Skeletal muscle tissue (tissue), 4 donors: Measurements from ENCODE around the gene KLK12. TPM values are rescaled to one million over a fixed set of nuclear protein-coding genes. Genes with fewer than 3 reads are reported as not detected.

Source experiments
- H3K27ac ChIP-seq: one replicate; pipeline ENCODE4 v1.7.0; 2013; ENCODE audit warnings: mild to moderate bottlenecking, low read depth, low read length, inconsistent platforms
- H3K27me3 ChIP-seq, 3 donors: one replicate each; pipeline ENCODE4 v1.7.0; 2013; ENCODE audit warnings: low read length in 3 of 3; ENCODE audit not compliant: control insufficient read depth in 3 of 3, insufficient read depth in 3 of 3
- H3K36me3 ChIP-seq, 3 donors: one replicate each; pipeline ENCODE4 v1.7.0; 2013; ENCODE audit warnings: low read length in 3 of 3; ENCODE audit not compliant: control insufficient read depth in 3 of 3, insufficient read depth in 3 of 3
- H3K4me1 ChIP-seq, 3 donors: one replicate each; pipeline ENCODE4 v1.7.0; 2013; ENCODE audit warnings: low read length in 3 of 3, mild to moderate bottlenecking in 3 of 3; ENCODE audit not compliant: control insufficient read depth in 3 of 3, insufficient read depth in 3 of 3
- H3K4me3 ChIP-seq, 3 donors: one replicate each; pipeline ENCODE4 v1.7.0; 2013; ENCODE audit warnings: low read length in 3 of 3
- H3K9ac ChIP-seq, 3 donors: one replicate each; pipeline ENCODE4 v1.7.0; 2013; ENCODE audit warnings: low read length in 3 of 3, mild to moderate bottlenecking in 3 of 3, moderate library complexity in 2 of 3, low read depth in 1 of 3
- H3K9me3 ChIP-seq, 3 donors: one replicate each; pipeline ENCODE4 v1.7.0; 2013; ENCODE audit warnings: low read length in 3 of 3; ENCODE audit not compliant: control insufficient read depth in 3 of 3
- total RNA-seq: library from RNA; depleted of rRNA; stranded (reverse); fragments of >200 nt; gene quantifications from one replicate; pipeline ENCODE4 v1.2.3, GENCODE V29; 2014
- donor health status: Osteomylitis.

The KLK12 gene
- total RNA-seq, 1 donor from 2014 or later: not detected

DNA sequence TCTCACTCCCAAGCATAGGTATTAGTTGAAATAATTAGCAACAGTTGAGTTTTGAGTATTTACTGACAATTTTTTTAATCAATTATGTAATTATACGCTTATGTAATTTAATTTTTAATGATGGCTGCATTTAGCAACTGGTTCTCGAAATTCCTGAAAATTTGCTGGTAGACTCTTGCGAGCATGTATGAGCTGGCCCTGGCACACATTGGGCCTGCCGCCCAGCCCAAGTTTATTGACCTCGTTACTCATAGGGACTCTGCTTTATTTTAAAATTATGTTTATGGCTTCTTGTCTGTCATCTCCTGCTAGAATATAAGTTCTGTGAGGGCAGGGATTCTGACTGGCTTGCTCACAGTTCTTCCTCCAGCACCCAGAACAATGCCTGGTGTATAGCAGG is 41.2 kb upstream of the KLK12 start:
- H3K9ac ChIP-seq: no peak overlapping the region
- peaks cover 0 to 8% (median 5%) of the 10 kb centered on the region in 3 donors for H3K27me3 ChIP-seq
- no peaks in the 10 kb centered on the region for H3K36me3 ChIP-seq
- H3K4me1 ChIP-seq: no peaks in the 10 kb centered on the region
- H3K27ac ChIP-seq: no peak overlapping the region
- peaks cover 0 to 3% (median 2%) of the 10 kb centered on the region in 3 donors for H3K9me3 ChIP-seq
- H3K4me3 ChIP-seq: no peak overlapping the region

DNA sequence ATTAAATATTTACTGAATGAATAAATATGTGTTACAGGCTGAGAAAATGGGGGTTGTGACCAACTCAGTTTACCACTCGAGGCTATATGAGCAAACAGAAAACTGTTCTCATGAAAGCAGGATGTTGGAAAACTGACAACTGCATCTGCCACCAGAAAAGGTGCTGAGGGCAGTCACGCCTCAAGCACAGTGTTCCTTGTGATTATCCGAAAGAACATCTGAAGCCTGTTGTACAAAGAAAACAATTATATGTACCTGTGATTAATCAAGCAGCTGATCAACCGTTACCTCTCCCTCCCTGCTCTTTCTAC is 36.2 kb upstream of the KLK12 start:
- H3K4me3 ChIP-seq: no peak overlapping the region
- H3K9me3 ChIP-seq: peaks cover 0 to 3% (median 2%) of the 10 kb centered on the region in 3 donors
- peaks cover 0 to 2% (median 0%) of the 10 kb centered on the region in 3 donors for H3K4me1 ChIP-seq
- no peaks in the 10 kb centered on the region for H3K36me3 ChIP-seq
- peaks cover 0 to 5% (median under 1%) of the 10 kb centered on the region in 3 donors for H3K27me3 ChIP-seq
- H3K27ac ChIP-seq: no peak overlapping the region
- H3K9ac ChIP-seq: no peak overlapping the region

DNA sequence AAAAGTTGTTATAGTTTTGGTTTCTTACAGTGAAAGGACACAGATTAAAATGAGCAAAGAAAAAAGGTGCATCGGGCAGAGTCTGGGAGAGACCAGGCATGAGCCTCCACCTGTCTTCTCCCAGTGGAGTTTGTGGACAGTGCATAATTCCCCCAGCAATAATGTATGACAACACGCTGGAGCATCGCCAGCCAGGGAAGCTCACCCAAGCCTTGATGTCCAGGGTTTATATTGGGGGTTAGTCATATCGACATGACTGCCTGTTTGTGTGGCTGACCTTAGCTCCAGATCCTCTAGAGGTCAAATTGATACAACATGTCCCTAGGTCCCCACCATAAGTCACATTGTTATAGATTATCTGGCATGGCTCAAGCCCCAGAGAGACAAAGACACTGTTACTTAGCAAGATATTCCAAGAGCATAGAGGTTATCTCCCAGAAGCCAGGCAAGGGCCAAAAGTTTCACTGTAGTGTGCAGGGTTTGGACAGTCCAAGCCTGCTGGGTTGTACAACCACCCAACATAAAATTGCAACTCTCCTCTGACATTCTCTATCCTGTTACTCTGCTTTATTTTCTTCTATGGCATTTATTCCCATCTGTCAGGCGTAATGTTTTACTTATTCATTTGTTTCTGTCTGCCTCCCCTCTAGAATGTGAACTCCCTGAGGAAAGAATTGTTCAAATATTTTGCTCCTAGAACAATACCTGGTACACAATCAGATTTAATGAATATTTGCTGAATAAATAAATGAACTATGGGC is 35.7 kb upstream of the KLK12 start:
- Histone ChIP-seq H3K36me3 (no peaks in the 10 kb centered on the region), H3K4me1 (peaks cover 0 to 2% (median 0%) of the 10 kb centered on the region in 3 donors), H3K27ac (no peak overlapping the region), H3K4me3 (no peak overlapping the region), H3K27me3 (peaks cover 0 to 6% (median 5%) of the 10 kb centered on the region in 3 donors), H3K9me3 (peaks cover 0 to 3% (median 2%) of the 10 kb centered on the region in 3 donors), H3K9ac (no peak overlapping the region)

DNA sequence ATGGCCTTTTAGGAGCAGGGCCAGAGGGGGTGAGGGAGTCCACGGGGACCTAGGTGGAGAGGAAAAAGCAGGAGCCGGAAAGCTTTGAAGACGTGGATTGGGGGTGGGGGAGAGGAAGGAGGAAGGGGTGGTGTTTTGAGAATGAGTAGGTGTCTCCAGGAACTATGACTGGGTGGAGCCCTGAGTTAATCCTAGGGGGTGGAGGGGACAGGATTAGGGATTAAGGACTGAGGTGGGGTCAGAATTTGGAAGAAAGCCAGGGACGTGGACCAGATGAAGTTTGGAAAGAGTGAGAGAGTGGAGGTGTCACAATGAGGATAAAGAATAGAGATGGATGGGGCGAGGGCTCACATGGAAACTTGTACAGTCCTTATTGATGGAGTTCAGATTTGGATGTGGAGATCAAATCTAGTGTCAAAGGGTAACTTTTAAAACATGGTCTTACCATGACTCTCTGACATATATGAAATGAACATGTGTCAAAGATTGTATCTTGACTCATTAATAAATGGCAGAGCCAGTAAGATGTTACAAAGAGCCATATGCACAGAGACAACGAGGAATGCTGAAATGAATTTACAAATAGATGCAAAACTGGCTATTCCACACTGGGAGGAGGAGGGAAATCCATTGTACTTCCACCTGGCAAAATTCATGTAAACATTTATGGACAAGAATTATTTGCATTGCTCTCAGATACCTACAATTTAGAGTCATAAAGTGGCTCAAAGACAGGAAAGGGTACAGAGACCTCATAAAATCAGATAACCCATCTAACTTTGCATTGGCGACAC is 31.8 kb upstream of the KLK12 start:
- Histone ChIP-seq H3K9ac (no peak overlapping the region), H3K4me3 (no peak overlapping the region), H3K9me3 (peaks cover 0 to 2% (median 0%) of the 10 kb centered on the region in 3 donors), H3K36me3 (no peaks in the 10 kb centered on the region), H3K4me1 (peaks cover 0 to 3% (median 2%) of the 10 kb centered on the region in 3 donors), H3K27me3 (peaks cover 14 to 25% (median 16%) of the 10 kb centered on the region in 3 donors), H3K27ac (no peak overlapping the region)

DNA sequence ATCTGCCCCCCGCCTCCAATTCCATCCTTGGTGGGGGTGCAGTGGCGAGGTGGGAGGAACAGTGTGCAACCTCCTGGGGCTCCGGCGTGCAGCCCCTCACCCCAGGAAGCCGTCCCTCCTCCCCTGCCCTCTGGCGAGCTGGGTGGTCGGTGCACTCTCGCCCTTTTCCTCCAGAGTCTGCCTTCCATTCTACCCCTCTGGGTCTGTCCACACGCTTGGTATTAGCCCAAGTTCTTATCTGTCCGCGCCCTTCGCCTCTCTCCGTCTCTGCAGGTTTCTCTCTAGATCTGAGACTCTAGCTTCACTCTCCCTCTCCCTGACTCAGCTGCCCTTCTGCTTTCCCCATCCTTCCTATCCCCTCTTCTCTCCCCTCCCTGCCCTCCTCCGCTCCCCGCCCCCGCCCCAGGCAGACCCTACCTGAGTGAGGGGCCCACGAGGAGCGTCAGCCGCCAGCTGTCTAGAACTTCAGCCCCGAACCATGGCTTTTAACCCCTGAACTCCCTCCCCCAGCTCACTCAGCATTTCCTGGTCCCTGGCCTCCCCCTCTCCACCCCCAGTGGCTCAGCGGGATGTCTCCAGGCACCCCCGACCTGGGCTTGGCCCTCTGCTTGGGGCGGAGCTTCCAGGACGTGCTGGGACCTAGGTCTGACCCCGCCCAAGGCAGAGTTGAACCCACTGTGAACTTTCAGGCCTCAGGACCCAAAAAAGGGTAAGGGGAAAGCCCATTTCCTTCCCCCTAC is 30.6 kb upstream of the KLK12 start:
- Histone ChIP-seq H3K27ac (no peak overlapping the region), H3K4me1 (peaks cover 0 to 3% (median 2%) of the 10 kb centered on the region in 3 donors), H3K27me3 (peaks cover 14 to 28% (median 16%) of the 10 kb centered on the region in 3 donors), H3K9me3 (peaks cover 0 to 2% (median 0%) of the 10 kb centered on the region in 3 donors), H3K9ac (no peak overlapping the region), H3K36me3 (no peaks in the 10 kb centered on the region), H3K4me3 (no peak overlapping the region)

DNA sequence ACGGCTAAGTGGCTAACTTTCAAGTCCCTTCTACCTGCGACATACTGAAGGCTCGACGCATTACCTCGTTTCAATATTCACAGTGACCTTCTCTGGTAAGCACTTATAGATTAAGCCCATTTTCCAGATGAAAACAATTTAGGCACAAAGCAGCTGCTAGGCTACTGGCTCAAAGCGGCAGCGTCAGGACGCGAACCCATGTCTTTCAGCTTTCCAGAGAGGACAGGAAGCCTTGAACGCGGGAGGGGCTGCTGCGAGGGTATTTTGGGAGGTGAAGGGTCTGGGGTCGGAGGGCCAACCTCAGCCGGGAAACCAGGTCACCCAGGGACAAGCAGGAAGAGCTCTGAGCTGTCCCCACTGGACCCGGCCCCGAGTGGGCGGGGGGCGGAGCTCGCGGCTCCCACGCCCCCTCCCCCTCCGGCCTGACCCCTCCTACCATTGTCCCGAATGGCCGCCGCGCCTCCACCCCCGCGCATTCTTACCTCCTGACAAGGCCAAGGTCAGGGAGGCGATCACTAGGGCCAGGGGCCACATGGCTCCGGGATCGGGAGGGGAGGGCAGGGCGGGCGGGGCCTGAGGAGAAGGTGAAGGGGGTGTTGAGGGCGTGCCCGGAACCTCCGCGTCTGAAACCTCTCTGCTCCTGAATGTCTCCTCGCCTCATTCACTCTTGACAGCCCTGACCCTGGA is 29.9 kb upstream of the KLK12 start, which contains the start of gene KLK13:
TSS of gene KLK13 (minus strand) at position 559 of the 687 bp plus-strand sequence. CDS start at position 534, 25 bp downstream.
- H3K27me3 ChIP-seq: peaks cover 14 to 29% (median 16%) of the 10 kb centered on the region in 3 donors
- no peak within 1 kb of the TSS for H3K27ac ChIP-seq
- H3K9me3 ChIP-seq: peaks cover 0 to 2% (median 0%) of the 10 kb centered on the region in 3 donors
- no peak within 1 kb of the TSS for H3K4me3 ChIP-seq
- no peaks in the 10 kb centered on the region for H3K36me3 ChIP-seq
- H3K4me1 ChIP-seq: peaks cover 0 to 3% (median 2%) of the 10 kb centered on the region in 3 donors
- no peak within 1 kb of the TSS for H3K9ac ChIP-seq

DNA sequence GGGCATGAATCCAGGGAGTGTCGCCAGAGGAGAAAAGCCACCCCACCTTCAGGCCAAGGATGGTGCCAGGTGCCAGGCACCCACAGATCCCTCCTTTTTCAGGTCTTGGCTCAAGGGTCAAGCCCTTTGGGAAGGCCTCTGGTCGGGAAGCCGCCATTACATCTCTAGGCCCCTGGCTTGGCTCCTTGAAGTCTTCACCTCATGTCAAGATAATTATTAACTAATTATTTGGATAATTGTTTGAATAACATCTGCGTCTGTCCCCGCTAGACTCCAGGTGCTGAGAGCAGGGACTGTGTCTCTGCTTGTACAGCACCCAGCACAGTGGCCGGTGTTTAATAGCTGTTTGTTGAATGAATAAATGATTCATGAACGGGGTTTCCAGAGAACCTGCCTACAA is 28.9 kb upstream of the KLK12 start:
- H3K9ac ChIP-seq: no peak overlapping the region
- H3K36me3 ChIP-seq: no peaks in the 10 kb centered on the region
- H3K4me3 ChIP-seq: no peak overlapping the region
- no peak overlapping the region for H3K27ac ChIP-seq
- H3K4me1 ChIP-seq: peaks cover 0 to 3% (median 2%) of the 10 kb centered on the region in 3 donors
- H3K27me3 ChIP-seq: peaks cover 14 to 31% (median 16%) of the 10 kb centered on the region in 3 donors
- H3K9me3 ChIP-seq: peaks cover 0 to 2% (median 0%) of the 10 kb centered on the region in 3 donors

DNA sequence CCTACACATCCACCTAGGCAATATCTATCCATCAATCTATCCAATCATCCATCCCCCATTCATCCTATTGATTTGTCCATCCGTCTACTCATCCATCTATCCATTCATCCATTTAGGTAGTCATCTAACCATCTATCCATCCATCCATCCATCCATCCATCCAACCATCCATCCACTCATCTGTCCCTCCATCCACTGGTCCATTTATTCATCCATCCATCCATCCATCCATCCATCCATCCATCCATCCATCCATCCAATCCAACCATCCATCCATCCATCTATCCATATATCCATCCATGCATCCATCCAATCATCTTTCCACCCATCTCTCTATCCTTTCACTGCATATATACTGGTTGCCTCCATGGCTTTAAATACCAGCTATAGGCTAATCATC is 26.2 kb upstream of the KLK12 start:
- H3K27me3 ChIP-seq: peaks cover 12 to 30% (median 14%) of the 10 kb centered on the region in 3 donors
- H3K9me3 ChIP-seq: peaks cover 0 to 2% (median 0%) of the 10 kb centered on the region in 3 donors
- H3K4me3 ChIP-seq: no peak overlapping the region
- no peak overlapping the region for H3K9ac ChIP-seq
- peaks cover 0 to 3% (median 0%) of the 10 kb centered on the region in 3 donors for H3K4me1 ChIP-seq
- no peaks in the 10 kb centered on the region for H3K36me3 ChIP-seq
- H3K27ac ChIP-seq: no peak overlapping the region

DNA sequence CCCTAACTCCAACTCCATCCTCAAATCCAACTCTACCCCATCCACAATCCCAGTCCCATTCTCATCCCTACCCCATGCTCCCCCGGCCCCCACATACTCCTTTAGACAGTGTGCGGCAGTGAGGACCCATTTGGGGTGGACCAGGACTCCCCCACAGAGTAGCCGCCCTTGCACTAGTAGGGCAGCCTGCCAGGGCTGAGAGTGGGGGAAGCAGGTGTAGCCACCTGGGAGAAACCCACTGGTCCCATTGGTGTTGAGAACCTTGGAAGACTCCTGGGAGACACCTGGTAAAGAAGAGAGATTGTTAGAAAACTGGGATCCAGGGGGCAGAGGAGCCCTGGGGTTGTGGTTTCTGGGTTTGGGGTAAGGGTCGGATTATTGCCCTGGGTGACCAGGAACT is 25.5 kb upstream of the KLK12 start:
- H3K36me3 ChIP-seq: no peaks in the 10 kb centered on the region
- H3K27me3 ChIP-seq: peaks cover 12 to 25% (median 14%) of the 10 kb centered on the region in 3 donors
- peaks cover 0 to 2% (median 0%) of the 10 kb centered on the region in 3 donors for H3K9me3 ChIP-seq
- no peak overlapping the region for H3K9ac ChIP-seq
- H3K4me1 ChIP-seq: peaks cover 0 to 3% (median 0%) of the 10 kb centered on the region in 3 donors
- H3K4me3 ChIP-seq: no peak overlapping the region
- no peak overlapping the region for H3K27ac ChIP-seq
